Measurements from ENCODE around the gene SUMO4. TPM values are rescaled to one million over a fixed set of nuclear protein-coding genes. Genes with fewer than 3 reads are reported as not detected.

SUMO4 gene
- total RNA-seq, 2 donors from 2014 or later: 1.3 to 1.9 TPM

DNA sequence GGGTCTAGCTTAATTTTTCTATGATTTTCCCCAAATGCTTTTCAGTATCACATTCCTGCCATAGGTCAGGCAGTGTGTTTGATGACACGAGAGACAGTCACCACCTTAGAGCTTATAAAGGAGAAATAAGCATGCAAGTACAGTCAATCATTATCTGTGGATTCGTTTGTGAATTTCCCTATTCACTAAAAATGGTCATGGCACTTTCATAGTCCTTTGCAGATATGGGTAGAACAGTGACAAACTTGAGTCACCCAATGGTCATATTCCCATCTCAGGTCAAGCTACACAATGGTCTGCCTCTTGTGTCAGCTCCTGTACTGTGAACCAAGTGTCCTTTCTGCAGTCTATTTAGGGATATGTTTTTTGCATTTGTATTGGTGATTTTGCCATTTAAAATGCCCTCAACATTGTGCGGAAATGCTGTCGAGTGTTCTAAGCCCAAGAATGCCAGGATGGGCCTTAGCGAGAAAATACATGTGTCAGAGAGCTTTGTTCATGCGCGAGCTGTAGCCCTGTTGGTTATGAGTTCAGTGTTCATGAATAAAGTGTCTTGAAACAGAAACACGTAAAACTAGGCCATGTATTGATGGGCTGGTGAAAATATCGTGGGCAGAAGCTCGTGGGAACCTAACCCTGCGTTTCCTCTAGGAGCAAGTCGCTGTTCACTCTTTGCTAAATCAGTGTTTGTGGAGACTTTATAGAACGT lies 19.8 kb downstream of the SUMO4 start:
- Histone ChIP-seq H3K36me3 (ENCODE audit: control insufficient read depth, insufficient read depth, low read length) (no peaks in the 10 kb centered on the region), H3K27me3 (ENCODE audit: control insufficient read depth, insufficient read depth, low read length, poor library complexity, severe bottlenecking) (no peaks in the 10 kb centered on the region), H3K4me3 (ENCODE audit: low read length) (no peak overlapping the region), H3K4me1 (ENCODE audit: control insufficient read depth, insufficient read depth, low read length) (no peaks in the 10 kb centered on the region), H3K27ac (ENCODE audit: low read depth, low read length) (no peak overlapping the region), H3K9me3 (ENCODE audit: control insufficient read depth, low read length) (peaks cover under 1% of the 10 kb centered on the region), H3K9ac (ENCODE audit: extremely low read depth, low read length, poor library complexity, severe bottlenecking) (no peak overlapping the region)
- Mint-ChIP-seq H3K27ac (no peak overlapping the region), H3K36me3 (ENCODE audit: low read depth) (peaks cover under 1% of the 10 kb centered on the region), H3K4me1 (peaks cover 8% of the 10 kb centered on the region), H3K9me3 (no peaks in the 10 kb centered on the region), H3K27me3 (ENCODE audit: insufficient read depth) (no peaks in the 10 kb centered on the region), H3K4me3 (no peak overlapping the region)
- DNase-seq: no peak
- TF ChIP-seq, protein P1, sequence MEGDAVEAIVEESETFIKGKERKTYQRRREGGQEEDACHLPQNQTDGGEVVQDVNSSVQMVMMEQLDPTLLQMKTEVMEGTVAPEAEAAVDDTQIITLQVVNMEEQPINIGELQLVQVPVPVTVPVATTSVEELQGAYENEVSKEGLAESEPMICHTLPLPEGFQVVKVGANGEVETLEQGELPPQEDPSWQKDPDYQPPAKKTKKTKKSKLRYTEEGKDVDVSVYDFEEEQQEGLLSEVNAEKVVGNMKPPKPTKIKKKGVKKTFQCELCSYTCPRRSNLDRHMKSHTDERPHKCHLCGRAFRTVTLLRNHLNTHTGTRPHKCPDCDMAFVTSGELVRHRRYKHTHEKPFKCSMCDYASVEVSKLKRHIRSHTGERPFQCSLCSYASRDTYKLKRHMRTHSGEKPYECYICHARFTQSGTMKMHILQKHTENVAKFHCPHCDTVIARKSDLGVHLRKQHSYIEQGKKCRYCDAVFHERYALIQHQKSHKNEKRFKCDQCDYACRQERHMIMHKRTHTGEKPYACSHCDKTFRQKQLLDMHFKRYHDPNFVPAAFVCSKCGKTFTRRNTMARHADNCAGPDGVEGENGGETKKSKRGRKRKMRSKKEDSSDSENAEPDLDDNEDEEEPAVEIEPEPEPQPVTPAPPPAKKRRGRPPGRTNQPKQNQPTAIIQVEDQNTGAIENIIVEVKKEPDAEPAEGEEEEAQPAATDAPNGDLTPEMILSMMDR (conservative IDR thresholded peaks at IDR 0.05): no peak
- 89 to 92% methylated on average over 8 to 13 of the region's 13 CpGs for WGBS, 2 experiments (ENCODE audit: insufficient coverage in 1 of 2, insufficient read length in 1 of 2)

DNA sequence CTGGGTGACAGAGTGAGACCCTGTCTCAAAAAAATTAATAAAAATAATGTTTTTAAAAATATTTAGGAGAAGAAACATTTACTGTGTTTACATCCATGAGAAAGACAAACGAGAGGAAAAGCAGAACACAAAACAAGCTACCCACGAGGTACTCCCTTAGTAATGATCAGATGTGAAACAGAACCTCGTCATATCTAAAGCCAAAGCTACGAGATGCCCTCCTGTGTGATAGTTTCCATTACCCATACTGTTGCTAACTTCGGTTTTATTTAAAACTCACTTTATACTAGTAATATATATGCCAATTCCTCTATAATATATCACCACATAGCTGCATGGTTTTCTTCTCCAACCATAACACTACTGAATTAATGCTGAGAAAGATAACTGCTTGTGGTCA lies 21.1 kb downstream of the SUMO4 start:
- no peaks in the 10 kb centered on the region for H3K27me3 Mint-ChIP-seq (ENCODE audit: insufficient read depth)
- no peaks in the 10 kb centered on the region for H3K27me3 ChIP-seq (ENCODE audit: control insufficient read depth, insufficient read depth, low read length, poor library complexity, severe bottlenecking)
- TF ChIP-seq, protein P1 (conservative IDR thresholded peaks at IDR 0.05): no peak
- no peaks in the 10 kb centered on the region for H3K36me3 ChIP-seq (ENCODE audit: control insufficient read depth, insufficient read depth, low read length)
- H3K27ac Mint-ChIP-seq: no peak overlapping the region
- H3K9me3 ChIP-seq (ENCODE audit: control insufficient read depth, low read length): no peaks in the 10 kb centered on the region
- no peak overlapping the region for H3K27ac ChIP-seq (ENCODE audit: low read depth, low read length)
- 88 to 93% methylated on average over 5 of the region's 5 CpGs for WGBS, 2 experiments (ENCODE audit: insufficient coverage in 1 of 2, insufficient read length in 1 of 2)
- no peak overlapping the region for H3K4me3 Mint-ChIP-seq
- H3K4me3 ChIP-seq (ENCODE audit: low read length): no peak overlapping the region
- no peak overlapping the region for H3K9ac ChIP-seq (ENCODE audit: extremely low read depth, low read length, poor library complexity, severe bottlenecking)
- H3K4me1 ChIP-seq (ENCODE audit: control insufficient read depth, insufficient read depth, low read length): no peaks in the 10 kb centered on the region
- DNase-seq: no peak
- no peaks in the 10 kb centered on the region for H3K36me3 Mint-ChIP-seq (ENCODE audit: low read depth)
- no peaks in the 10 kb centered on the region for H3K9me3 Mint-ChIP-seq
- peaks cover 8% of the 10 kb centered on the region for H3K4me1 Mint-ChIP-seq

DNA sequence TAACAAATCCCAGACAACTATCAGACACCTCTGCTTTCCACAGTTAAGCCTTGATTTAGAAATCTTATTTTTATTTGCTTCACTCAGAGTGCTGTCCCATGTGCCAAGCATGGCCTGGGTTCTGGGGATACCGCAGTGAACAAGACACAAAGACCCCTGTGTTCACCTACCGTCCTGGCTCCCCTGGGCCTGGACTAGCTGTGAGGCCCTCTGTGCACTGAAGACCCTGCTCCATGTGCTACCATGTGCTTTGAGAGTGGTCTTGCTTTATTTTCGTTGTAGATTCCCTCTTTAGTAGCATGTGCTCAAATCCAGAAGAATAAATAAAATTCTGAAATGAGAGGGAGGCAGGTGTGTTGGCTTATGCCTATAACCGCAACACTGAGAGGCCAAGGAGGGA lies 22.5 kb downstream of the SUMO4 start:
- no peaks in the 10 kb centered on the region for H3K4me1 ChIP-seq (ENCODE audit: control insufficient read depth, insufficient read depth, low read length)
- DNase-seq: no peak
- Mint-ChIP-seq H3K9me3 (no peaks in the 10 kb centered on the region), H3K27me3 (ENCODE audit: insufficient read depth) (no peaks in the 10 kb centered on the region), H3K4me1 (peaks cover 8% of the 10 kb centered on the region), H3K4me3 (no peak overlapping the region), H3K27ac (no peak overlapping the region), H3K36me3 (ENCODE audit: low read depth) (no peaks in the 10 kb centered on the region)
- no peak overlapping the region for H3K4me3 ChIP-seq (ENCODE audit: low read length)
- H3K9ac ChIP-seq (ENCODE audit: extremely low read depth, low read length, poor library complexity, severe bottlenecking): no peak overlapping the region
- no peak overlapping the region for H3K27ac ChIP-seq (ENCODE audit: low read depth, low read length)
- H3K9me3 ChIP-seq (ENCODE audit: control insufficient read depth, low read length): no peaks in the 10 kb centered on the region
- 94 to 95% methylated on average over 3 to 4 of the region's 4 CpGs for WGBS, 2 experiments (ENCODE audit: insufficient coverage in 1 of 2, insufficient read length in 1 of 2)
- TF ChIP-seq, protein P1 (conservative IDR thresholded peaks at IDR 0.05): no peak
- no peaks in the 10 kb centered on the region for H3K27me3 ChIP-seq (ENCODE audit: control insufficient read depth, insufficient read depth, low read length, poor library complexity, severe bottlenecking)
- H3K36me3 ChIP-seq (ENCODE audit: control insufficient read depth, insufficient read depth, low read length): no peaks in the 10 kb centered on the region

Measured in endodermal cell (in vitro differentiated cells).